CD4-positive, alpha-beta T cell treated with Interleukin-17A for 1 hour (primary cell): ENCODE results near the gene BCL2L12.
"Not testable (repeated sequence)": the region's sequence is repeated elsewhere in the genome, so short reads cannot be mapped to it uniquely, and the experiment has no call there.

ENCODE experiments used
- DNase-seq: peaks from one replicate; pipeline ENCODE4 v3.0.0-alpha.2; 2020

BCL2L12 gene, protein sequence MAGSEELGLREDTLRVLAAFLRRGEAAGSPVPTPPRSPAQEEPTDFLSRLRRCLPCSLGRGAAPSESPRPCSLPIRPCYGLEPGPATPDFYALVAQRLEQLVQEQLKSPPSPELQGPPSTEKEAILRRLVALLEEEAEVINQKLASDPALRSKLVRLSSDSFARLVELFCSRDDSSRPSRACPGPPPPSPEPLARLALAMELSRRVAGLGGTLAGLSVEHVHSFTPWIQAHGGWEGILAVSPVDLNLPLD

DNA sequence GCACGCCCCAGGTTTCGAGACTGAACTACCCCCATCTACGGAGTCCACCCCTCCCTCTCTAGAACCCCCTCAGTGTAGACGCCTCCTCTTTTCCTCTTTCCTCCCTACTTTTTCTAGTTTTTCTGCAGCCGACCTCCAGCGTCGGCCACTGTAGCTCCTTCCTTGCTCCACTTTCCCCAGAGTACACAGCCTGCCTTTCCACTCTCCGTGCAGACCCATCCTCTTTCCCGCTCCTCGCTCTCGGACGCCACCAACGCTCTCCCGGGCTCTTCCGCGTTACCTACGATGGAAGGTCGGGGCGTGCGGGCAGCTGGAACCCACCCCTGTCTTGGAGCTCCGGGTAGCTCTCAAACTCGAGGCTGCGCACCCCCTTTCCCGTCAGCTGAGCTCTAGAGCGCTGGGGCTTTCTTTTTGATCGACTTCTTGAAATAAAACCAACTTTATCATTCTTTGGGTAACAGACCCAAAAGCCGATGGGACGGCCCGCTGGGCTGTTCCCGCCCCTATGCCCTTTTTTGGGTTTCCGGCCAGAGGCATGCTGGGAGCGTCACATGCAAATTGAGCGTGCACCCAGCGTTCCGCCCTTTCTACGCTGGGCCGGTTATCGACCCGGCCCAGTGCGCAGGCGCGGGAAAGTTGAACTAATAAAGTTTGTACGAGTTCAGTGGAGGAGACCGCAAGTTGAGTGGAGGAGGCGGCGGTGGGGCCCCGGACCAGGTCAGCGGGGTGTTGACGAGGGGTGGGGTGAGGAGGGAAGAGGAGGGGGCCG lies at the start of gene BCL2L12, which contains the start of gene IRF3:
Gene BCL2L12, plus strand, starts transcription at position 583 of the 769 bp plus-strand sequence. CDS start 760 bp downstream, outside the sequence.
Gene IRF3, minus strand, starts transcription at position 507 of the 769 bp plus-strand sequence. CDS start 1,019 bp downstream, outside the sequence.
- DNase-seq, result peak; percentile 99

DNA sequence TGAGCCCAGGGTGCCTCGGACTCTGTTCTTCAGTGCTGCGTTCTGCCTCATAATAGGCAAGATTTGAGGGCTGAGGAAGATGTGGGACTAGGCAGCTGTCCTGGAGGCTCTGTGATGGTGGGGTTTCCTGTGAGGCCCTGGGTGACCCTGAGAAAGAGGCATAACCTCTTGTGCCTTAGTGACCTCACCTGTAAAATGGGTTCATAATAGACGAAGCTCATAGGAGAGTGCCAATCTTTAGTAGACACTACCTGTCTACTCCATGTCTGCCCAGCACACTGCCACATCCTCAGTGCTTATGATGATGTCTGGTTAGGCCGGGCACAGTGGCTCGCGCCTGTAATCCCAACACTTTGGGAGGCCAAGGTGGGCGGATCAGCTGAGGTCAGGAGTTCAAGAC lies 49.2 kb upstream of the BCL2L12 start:
- DNase-seq, result no peak

DNA sequence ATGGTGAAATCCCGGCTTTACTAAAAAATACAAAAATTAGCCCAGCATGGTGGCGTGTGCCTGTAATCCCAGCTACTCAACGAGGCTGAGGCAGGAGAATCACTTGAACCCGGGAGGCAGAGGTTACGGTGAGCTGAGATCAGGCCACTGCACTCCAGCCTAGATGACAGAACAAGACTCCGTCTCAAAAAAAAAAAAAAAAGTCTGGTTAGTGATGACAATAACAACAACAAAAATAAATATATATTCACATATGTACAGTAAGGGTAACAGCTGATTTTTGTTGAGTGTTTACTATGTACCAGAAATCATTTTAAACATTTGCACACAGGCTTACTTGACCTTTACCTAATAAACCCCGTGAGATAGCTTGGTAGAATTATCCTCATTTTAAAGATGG lies 48.8 kb upstream of the BCL2L12 start:
- no peak for DNase-seq

DNA sequence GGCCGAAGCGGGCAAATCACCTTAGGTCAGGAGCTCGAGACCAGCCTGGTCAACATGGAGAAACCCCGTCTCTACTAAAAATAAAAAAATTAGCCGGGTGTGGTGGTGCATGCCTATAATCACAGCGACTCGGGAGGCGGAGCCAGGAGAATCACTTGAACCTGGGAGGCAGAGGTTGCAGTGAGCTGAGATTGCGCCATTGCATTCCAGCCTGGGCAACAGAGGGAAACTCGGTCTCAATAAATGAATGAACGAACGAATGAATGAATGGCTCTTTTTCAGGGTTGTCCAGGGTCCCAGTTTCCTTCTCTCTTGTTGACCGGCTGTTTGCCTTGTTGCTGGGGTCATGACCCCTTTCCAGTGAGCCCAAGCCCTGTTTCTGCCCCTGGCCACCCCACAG lies 47.9 kb upstream of the BCL2L12 start:
- DNase-seq, result not testable (repeated sequence)

DNA sequence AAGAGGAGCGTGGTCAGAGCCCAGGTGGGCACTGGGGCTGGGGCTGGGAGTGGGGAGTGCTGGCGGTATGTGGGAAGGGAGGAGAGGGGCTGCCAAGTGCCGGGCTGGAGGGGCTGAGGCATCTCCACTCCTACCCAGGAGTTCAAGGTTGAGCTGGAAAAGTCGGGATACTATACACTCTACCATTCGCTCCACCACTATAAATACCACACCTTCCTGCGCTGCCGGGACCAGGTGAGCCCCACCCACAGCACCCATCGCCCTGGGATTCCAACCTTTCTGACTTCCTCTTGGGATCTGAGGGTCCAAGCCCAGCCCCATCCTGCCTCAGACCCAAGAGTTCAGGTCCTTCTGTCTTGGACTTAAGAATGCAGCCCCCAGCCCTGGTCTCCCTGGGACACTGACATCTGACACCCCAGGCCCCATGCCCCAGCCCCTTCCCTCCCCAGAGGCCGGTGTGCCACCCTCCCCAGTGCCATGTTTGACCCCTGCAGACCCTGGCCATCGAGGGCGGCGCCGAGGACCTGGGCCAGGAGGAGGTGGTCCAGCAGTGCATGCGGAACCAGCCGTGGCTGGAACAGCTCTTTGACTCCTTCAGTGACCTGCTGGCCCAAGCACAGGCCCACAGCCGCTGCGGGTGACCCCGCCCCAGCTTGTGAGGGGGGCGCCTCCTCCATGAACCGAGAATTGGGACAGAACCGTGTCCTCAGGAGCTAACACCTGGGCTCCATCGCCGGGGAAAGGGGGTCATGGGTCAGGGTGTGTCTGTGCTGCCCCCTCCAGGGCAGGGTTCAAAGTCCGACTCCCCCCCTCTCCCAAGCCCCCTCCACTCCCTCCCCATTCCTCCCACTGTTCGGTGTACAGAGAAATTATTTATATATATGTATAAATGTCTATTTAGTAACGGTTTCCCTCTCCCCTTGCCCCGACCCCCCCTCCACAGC lies 40.5 kb upstream of the BCL2L12 start:
- DNase-seq, result no peak

DNA sequence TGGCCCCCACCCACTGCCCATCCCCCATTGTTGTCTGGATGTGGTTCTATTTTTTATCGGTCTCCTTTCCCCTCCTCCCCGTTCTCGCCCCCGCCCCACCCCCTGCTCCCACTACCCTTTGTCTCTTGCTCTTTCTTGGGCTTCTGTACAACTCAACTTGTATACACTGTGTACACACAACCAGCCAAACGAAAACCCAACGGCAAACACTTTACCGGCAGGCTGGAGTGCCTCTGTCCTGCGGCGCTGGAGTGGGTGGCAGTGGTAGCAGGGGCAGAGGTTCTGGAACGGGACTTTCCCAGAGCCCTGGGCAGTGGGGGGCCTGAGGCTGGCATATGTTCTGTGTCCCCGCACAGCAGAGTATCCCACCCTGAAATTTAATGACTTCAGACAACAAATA lies 39.5 kb upstream of the BCL2L12 start:
- DNase-seq, result no peak

DNA sequence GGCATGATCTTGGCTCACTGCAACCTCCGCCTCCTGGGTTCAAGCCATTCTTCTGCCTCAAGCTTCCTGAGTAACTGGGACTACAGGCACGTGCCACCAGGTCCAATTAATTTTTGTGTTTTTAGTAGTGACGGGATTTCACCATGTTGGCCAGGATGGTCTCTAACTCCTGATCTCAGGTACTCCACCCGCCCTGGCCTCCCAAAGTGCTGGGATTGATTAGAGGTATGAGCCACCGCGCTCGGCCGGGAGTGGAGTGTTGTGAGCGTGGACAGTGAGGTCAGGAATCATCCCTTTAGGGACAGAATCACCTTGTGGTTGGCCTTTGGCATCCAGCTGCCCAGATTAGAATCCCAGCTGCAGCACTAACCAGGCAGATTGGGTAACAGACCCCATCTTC lies 36.1 kb upstream of the BCL2L12 start:
- no peak for DNase-seq

DNA sequence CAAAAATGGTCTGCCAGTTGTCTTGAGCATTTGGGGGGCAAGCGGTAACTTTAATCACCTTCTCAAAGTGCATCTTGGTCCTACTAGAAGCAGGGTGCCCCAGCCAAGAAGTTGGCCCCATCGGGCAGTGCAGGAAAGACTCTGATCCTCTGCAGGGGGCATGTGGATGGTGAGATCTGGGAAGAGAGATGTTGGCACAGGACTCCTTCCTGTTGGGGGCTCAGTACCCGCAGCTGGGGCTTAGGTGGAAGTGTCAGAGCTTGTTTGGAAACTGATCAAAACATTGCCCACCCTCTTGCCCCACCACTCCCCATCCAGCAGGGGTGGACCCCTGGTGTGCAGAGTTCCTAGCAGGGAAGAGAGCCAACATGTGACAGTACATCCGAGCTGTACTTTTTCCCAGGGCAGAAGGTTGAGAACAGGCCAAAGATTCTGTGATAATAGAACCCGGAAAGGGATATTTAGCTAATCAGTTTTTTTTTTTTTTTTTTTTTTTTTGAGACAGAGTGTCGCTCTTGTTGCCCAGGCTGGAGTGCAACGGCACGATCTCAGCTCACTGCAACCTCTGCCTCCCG lies 34.6 kb upstream of the BCL2L12 start:
- no peak for DNase-seq

DNA sequence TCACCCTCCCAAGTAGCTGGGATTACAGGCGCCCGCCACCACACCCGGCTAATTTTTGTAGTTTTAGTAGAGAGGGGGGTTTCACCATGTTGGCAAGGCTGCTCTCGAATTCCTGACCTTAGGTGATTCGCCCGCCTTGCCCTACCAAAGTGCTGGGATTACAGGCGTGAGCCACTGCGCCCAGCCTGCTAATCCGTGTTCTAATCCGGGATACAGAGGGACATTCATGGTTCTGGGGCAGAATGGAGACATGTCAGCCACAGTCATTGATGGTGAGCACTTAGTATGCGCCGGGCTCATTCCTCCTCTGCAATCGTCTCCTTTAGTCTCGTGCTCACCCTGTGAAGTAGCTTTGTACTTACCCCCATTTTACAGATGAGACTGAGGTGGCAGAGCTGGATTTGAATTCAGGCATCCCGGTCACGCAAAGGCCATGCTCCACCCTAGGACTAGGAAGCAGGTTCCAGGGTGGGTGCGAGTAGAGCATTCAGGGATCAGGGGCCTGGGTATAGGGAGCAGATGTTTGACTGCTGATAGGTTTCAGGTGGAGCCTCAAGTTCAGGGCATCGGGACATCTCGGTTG lies 34.0 kb upstream of the BCL2L12 start:
- DNase-seq, result no peak

DNA sequence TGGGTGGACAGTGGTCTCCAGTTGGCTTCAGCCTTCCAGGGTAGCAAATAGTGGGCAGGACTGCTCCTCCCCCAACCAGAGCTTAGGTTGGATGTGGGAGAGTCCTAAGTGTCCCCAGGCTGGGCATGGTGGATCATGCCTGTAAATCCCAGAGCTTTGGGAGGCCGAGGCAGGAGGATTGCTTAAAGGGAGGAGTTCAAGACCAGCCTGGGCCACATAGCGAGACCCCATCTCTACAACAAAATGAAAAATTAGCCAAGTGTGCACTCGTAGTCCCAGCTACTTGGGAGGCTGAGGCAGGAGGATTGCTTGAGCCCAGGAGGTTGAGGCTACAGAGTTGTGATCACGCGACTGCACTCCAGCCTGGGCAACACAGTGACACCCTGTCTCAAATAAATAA lies 33.2 kb upstream of the BCL2L12 start:
- DNase-seq, result no peak

DNA sequence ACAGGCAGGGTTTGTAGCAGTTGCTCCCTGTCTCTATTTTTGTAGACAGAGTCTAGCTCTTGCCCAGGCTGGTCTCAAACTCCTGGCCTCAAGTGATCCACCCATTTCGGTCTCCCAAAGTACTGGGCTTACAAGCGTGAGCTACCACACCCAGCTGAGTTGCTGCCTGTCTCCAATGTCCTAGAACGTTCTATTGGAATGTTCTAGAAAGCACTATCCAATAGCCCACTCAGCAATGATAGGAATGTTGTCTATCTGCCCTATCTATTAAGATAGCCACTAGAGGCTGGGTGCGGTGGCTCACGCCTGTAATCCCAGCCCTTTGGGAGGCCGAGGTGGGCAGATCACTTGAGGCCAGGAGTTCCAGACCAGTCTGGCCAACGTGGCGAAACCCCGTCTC lies 32.5 kb upstream of the BCL2L12 start:
- not testable (repeated sequence) for DNase-seq

DNA sequence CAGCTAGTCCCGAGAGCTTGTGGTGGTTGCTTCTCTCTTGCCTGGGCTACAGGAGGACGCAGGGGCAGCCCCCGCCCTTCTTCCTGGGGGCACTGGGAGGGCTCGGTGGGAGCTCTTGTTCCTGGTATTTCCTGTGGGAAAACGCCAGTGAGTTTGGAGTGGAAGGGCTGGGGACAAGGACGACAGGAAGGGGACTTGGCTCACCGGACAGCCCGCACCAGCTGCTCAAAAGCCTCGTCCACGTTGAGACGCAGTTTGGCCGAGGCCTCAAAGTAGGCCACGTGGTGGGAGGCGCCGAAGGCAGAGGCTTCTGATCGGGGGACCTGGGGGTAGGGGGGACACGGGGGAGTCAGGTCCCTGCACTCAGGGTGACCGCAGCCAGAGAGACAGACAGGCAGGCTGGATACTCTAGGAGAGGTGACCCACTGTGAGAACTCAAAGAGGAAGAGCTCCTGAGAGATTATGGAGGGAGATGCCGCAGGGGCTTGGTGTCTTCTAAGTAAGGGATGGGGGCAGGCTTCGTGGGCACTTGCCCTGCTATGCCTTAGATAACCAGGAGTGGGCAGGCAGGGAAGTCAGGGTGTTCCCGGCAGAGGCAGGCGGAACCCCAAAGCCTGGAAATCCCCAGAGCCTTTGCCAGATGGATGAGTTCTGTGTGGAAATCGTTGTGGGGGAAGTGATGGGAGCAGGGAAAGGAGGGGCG lies 30.1 kb upstream of the BCL2L12 start:
- no peak for DNase-seq

DNA sequence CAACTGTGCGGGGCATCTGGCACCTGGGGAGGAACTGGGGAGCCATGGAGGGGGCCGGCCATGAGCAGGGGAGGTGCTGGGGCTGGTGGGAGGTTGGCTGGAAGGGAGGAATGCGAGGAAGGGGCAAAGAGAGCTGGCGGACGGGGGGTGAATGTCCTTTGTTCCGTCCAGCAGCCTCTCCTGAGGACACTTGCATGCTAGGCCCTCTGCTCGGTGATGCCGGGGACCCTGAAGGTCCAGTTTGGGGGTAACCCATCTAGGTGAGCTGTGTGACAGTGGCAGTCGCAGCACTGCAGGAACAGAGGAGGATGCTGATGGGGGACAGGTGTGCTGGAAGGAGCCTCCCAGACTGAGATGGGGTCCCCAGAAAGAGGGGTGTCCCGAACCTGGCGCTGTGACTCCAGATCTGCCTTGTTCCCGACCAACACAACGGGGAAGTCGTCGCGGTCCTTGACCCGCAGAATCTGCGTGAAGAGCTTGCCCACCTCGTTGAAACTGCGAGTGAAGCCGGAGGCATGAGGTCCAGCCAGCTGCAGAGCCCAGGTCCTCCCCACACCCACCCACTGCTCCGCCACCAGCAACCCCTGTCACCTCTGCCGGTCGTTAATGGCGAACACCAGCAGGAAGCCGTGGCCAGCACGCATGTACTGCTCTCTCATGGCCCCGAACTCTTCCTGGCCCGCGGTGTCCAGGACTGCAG lies 29.4 kb upstream of the BCL2L12 start:
- DNase-seq, result no peak

DNA sequence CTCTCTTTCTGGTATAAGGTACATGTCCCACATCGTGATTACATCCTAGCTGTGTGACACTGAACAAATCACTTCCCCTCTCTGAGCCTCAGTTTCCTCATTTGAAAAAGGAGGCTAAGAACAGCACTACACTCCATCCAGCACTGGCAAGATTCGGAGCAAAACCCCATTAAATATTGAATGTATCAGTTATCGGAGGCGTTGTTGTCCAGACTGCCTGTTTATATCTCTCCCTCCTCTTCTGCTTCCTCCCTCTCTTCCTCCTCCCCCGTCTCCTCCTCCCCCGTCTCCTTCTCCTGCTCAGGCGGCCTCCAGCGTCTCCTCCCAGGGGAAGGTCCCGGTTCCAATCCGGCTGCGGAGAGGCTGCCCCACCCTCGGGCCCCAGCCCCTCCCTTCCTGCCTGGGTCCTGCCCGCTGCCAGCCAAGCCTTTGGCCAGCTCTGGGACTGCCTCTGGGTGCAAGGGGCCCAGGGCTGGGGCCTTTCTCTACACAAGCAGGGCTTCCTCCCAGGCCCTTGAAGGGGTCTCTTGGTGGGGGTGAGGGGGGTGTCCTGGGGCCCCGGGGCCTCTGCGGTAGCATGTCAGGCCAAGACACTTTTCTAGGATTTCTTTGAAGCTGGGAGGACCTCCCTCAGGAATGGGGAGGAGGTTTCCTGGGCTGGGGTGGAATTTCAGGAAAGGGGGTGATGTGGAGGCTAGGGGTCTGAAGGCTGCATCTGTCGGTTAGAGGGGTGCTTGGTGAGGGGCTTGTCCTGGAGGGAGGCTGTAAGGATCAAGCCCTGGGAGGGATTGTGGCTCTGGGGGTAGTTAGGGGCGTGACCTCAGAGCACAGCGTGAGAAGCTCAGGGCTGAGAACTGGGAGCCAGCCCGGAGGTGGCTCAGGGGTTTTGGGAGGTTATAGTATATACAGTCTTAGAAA lies 27.7 kb upstream of the BCL2L12 start:
- no peak for DNase-seq

DNA sequence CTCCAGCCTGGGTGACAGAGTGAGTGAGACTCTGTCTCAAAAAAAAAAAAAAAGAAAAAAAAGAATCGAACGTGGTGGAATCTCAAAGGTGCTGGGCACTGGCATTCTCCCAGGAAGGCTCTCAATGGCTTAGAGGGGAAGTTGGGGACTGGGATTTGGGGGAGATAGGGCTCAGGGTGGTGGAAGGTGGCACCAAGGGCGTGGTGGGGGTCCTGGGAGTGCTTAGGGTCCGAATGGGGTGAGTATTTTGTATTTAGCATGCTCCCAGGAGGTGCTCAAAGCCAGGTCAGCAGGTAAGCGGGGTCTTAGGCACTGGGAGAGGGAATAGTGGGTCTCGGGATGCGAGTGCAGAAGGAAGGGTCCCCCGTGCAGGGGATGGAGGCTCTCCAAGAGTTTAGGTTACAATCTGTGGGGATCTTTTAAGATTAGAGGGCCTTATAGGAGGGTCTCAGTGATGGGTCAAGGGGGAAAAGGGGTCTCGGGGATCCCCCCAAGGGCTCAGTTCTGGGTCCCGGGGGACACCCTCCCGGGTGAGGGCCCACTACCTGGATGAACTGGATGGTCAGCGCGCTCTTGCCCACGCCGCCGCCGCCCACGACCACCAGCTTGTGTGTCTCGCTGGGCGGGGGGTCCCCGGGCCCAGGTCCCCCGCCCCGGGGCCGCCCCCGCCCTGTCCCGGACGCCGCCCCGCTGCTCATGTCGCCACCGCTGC lies 26.2 kb upstream of the BCL2L12 start:
- no peak for DNase-seq

DNA sequence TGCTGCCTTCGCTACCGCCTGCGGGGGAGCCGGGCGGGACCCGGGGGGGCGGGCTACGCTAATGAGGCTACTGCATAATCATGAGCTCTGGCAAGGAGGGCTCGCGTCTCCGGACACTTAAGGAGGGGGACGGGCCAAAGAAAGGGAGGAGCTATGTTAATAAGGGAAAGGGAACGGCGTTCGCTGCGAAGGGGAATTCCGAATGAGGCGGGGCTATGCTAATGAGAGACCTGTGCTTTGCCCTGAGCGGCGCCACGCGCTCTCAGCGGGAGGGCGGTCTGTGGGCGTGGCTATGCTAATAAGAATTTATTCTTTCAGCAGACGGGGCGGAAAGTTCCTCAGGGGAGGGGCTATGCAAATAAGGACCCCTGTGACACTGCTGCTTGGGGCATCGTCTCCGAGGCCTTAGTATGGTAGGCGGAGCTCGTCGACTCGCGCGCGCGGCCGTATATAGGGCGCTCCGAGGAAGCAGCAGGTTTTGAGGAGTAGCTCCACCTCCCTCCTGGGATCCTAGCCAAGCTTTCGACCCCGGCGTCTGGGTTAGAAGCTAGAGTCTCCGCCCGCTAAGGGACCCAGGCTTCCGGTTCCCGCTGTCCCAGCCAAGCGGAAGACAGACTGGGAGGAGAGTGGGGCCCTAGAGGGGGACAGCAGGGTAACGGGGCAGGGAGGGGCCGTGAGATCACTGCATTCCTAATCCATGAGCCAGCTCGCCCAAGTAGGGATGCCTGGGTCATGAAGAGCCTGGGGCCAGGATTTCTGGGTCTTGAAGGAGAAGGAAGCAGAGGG lies 25.4 kb upstream of the BCL2L12 start, which contains the start of gene RRAS:
Gene RRAS, minus strand, starts transcription at position 31 of the 786 bp plus-strand sequence. CDS start 45 bp downstream, outside the sequence.
- DNase-seq, result peak; percentile 100

DNA sequence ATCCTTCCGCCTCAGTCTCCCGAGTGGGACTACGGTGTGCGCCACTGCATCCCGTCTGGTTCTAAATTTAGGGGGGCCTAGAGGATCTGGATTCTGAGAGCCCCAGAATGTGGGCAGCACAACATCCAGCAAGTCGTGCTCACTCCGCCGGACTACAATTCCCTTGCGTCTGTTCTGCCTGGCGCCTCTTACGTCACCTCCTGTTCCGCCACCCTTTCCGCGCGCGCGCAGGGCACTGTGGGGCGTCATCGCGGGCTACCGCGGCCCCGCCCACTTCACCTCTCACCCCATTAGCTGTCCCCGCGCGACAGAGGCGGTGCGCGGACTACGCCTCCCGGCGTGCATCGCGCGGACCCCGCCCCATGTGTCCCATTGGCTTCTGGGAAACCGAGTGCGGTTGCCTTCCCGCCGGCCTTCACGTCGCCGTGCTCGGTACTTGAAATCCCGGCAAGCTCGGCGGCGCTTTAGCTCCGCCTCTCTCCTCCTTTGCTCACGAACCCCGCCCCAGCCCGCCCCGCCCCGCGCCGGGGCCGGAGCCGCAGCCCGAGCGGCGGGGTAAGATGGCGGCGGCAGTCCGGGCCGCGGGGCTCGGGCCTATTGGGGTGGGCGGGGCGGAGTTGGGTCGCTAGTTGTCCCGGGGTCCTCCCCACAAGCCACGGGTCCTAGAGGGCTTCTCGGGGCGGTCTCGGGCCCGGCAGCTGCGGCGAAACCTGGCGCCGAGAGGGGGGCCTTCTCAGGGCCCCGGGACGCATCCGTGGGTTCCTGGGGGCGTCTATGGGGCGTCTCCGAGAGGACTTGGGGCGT lies 23.8 kb upstream of the BCL2L12 start, which contains the start of gene SCAF1:
Gene SCAF1, plus strand, starts transcription at position 522 of the 804 bp plus-strand sequence. CDS start 2,818 bp downstream, outside the sequence.
- DNase-seq, result peak; percentile 99
